ENCODE measurements around the gene ESYT1. TPM values are rescaled to one million over a fixed set of nuclear protein-coding genes. Genes with fewer than 3 reads are reported as not detected.

Gene ESYT1
- total and polyA plus RNA-seq, 9 of the 15 experiments (the other 6 are each of a cell fraction or from before 2014, with no cell fraction given) = 132 to 420 (median 164) TPM

DNA sequence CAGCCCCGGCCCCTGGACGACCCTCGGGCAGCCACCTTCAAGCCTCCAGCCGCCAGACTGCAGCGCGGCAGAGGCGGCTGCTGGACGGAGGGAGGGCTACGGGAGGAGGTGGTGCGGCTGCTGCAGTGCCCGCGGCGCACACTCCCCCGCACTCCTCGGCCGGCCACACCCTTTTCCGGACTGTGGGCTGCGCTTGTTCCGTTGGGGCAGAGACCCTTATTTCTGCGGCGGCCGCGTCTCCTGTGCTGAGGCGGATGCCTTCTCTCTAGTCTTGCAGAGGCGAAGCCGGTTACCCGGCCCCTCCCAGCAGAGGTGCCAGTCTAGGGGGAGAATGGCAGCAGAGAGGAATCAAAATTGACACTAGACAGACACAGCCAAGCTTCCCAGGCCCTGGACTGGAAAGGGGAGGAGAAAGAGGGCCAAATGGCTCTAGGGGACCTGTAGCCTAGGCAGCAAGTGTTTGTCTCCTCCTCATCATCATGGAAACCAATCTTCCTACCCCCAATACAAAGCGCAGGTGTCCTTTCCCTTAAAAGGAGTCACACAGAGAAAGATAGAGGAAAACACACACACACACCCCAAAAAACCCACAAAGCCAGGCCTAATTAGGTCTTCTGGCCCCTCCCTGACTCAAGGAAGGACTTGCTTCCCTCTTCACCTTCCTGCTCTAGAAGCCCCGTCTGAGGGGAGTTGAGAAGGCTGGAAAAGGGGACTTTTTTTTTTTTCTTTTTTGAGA is 1.3 kb downstream of the ESYT1 start (continued):
- TF ChIP-seq, protein P1, sequence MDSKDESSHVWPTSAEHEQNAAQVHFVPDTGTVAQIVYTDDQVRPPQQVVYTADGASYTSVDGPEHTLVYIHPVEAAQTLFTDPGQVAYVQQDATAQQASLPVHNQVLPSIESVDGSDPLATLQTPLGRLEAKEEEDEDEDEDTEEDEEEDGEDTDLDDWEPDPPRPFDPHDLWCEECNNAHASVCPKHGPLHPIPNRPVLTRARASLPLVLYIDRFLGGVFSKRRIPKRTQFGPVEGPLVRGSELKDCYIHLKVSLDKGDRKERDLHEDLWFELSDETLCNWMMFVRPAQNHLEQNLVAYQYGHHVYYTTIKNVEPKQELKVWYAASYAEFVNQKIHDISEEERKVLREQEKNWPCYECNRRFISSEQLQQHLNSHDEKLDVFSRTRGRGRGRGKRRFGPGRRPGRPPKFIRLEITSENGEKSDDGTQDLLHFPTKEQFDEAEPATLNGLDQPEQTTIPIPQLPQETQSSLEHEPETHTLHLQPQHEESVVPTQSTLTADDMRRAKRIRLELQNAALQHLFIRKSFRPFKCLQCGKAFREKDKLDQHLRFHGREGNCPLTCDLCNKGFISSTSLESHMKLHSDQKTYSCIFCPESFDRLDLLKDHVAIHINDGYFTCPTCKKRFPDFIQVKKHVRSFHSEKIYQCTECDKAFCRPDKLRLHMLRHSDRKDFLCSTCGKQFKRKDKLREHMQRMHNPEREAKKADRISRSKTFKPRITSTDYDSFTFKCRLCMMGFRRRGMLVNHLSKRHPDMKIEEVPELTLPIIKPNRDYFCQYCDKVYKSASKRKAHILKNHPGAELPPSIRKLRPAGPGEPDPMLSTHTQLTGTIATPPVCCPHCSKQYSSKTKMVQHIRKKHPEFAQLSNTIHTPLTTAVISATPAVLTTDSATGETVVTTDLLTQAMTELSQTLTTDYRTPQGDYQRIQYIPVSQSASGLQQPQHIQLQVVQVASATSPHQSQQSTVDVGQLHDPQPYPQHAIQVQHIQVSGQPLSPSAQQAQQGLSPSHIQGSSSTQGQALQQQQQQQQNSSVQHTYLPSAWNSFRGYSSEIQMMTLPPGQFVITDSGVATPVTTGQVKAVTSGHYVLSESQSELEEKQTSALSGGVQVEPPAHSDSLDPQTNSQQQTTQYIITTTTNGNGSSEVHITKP (IDR thresholded peaks at IDR 0.05; ENCODE audit: partially characterized antibody) = peak; percentile 43
- no peak for TF ChIP-seq CCAR2 (IDR thresholded peaks at IDR 0.05; ENCODE audit: low read depth, low read length)
- TF ChIP-seq TAF9B (IDR thresholded peaks at IDR 0.05; ENCODE audit: partially characterized antibody) = peak; percentile 59
- no peak for TF ChIP-seq DLX4 (CRISPR knock-in tag; IDR thresholded peaks at IDR 0.05)
- no peak; the same call in 1 of the 2 replicates for TF ChIP-seq POLR2AphosphoS2 (IDR thresholded peaks at IDR 0.05; ENCODE audit: low read length)
- peak; percentile 28; the same call in 1 of the 2 replicates for TF ChIP-seq SIN3B (IDR thresholded peaks at IDR 0.05; ENCODE audit: low read depth)
- TF ChIP-seq POLR2H (tag; IDR thresholded peaks at IDR 0.05; ENCODE audit: low read depth) = peak; percentile 55
- no peak for TF ChIP-seq NR2C2 (CRISPR knock-in tag; IDR thresholded peaks at IDR 0.05)
- TF ChIP-seq NR2C2 (tag; IDR thresholded peaks at IDR 0.05) = no peak
- peak; percentile 94 for TF ChIP-seq HNRNPLL (IDR thresholded peaks at IDR 0.05; ENCODE audit: low read depth, low read length, poor library complexity, severe bottlenecking)
- peak; percentile 86 for TF ChIP-seq RBFOX2 (IDR thresholded peaks at IDR 0.05; ENCODE audit: low read depth, low read length)
- TF ChIP-seq ETV1 (tag; conservative IDR thresholded peaks at IDR 0.05; ENCODE audit: low read depth) = peak; percentile 68
- TF ChIP-seq ZNF124 (CRISPR knock-in tag; IDR thresholded peaks at IDR 0.05) = no peak
- TF ChIP-seq ZFP1 (CRISPR knock-in tag; IDR thresholded peaks at IDR 0.05) = peak; percentile 34; the same call in 1 of the 2 replicates
- TF ChIP-seq PCBP1 (IDR thresholded peaks at IDR 0.05; ENCODE audit: low read depth, low read length, poor library complexity, severe bottlenecking) = peak; percentile 55
- 0 out of 2 replicates have a peak, but pooled peaks have one; percentile 35 for TF ChIP-seq GATAD2A (IDR thresholded peaks at IDR 0.05)
- peak; percentile 57 for TF ChIP-seq CREM (IDR thresholded peaks at IDR 0.05; ENCODE audit: low read depth)
- TF ChIP-seq, protein P2, sequence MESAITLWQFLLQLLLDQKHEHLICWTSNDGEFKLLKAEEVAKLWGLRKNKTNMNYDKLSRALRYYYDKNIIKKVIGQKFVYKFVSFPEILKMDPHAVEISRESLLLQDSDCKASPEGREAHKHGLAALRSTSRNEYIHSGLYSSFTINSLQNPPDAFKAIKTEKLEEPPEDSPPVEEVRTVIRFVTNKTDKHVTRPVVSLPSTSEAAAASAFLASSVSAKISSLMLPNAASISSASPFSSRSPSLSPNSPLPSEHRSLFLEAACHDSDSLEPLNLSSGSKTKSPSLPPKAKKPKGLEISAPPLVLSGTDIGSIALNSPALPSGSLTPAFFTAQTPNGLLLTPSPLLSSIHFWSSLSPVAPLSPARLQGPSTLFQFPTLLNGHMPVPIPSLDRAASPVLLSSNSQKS (CRISPR knock-in tag; IDR thresholded peaks at IDR 0.05) = no peak
- TF ChIP-seq MTA3 (IDR thresholded peaks at IDR 0.05; ENCODE audit: borderline replicate concordance) = peak; percentile 91
- peak in 1 of 2 experiments; percentile 46; a peak in 2 of 4 replicates for TF ChIP-seq HDAC1 (IDR thresholded peaks at IDR 0.05)
- TF ChIP-seq ETS1 (conservative IDR thresholded peaks at IDR 0.05; ENCODE audit: control insufficient read depth, low read depth, low read length) = no peak; the same call in 1 of the 2 replicates
- no peak for TF ChIP-seq ZNF551 (CRISPR knock-in tag; IDR thresholded peaks at IDR 0.05)

All from K562 (cell line).